Measurements from ENCODE around the gene YARS2.

- no peak for TF ChIP-seq CTCF (IDR thresholded peaks at IDR 0.05)
- TF ChIP-seq POLR2A (IDR thresholded peaks at IDR 0.05), result no peak
These were observed 27.3 kb upstream of the YARS2 start for GRCh38 chr12:32783029-32783428.
